T1000 (cell line): ENCODE measurements around the gene TMEM182.

Experiments
- DNase-seq: peaks from one replicate; lab custom pipeline; 2025; ENCODE audit warnings: mixed read lengths; lab: John Stamatoyannopoulos, UW

Gene TMEM182

GRCh38 chr2:102768253-102768652 is 6.4 kb downstream of the TMEM182 start:
- DNase-seq, result no peak

GRCh38 chr2:102768892-102769291 is 7.1 kb downstream of the TMEM182 start:
- DNase-seq, result no peak

GRCh38 chr2:102770506-102770905 is 8.7 kb downstream of the TMEM182 start:
- no peak for DNase-seq

GRCh38 chr2:102771114-102771513 is 9.3 kb downstream of the TMEM182 start:
- no peak for DNase-seq

GRCh38 chr2:102772659-102773058 is 10.8 kb downstream of the TMEM182 start:
- no peak for DNase-seq

- DNase-seq, result no peak
These were observed 11.4 kb downstream of the TMEM182 start for GRCh38 chr2:102773149-102773705.

- no peak for DNase-seq
These were observed 16.4 kb downstream of the TMEM182 start for GRCh38 chr2:102778260-102778659.

GRCh38 chr2:102780467-102780866 is 18.6 kb downstream of the TMEM182 start:
- no peak for DNase-seq

GRCh38 chr2:102782187-102782586 is 20.4 kb downstream of the TMEM182 start:
- no peak for DNase-seq

GRCh38 chr2:102782933-102783332 is 21.1 kb downstream of the TMEM182 start:
- no peak for DNase-seq

GRCh38 chr2:102783506-102784183 is 21.8 kb downstream of the TMEM182 start:
- no peak for DNase-seq

- no peak for DNase-seq
These were observed 23.1 kb downstream of the TMEM182 start for GRCh38 chr2:102784940-102785339.

GRCh38 chr2:102788216-102788884 is 26.5 kb downstream of the TMEM182 start:
- no peak for DNase-seq

- no peak for DNase-seq
These were observed 27.0 kb downstream of the TMEM182 start for GRCh38 chr2:102788885-102789260.

GRCh38 chr2:102789349-102790090 is 27.7 kb downstream of the TMEM182 start:
- no peak for DNase-seq

GRCh38 chr2:102790091-102790455 is 28.2 kb downstream of the TMEM182 start:
- DNase-seq, result no peak

- no peak for DNase-seq
These were observed 30.9 kb downstream of the TMEM182 start for GRCh38 chr2:102792568-102793208.

- DNase-seq, result no peak
These were observed 33.8 kb downstream of the TMEM182 start for GRCh38 chr2:102795641-102796040.

- DNase-seq, result no peak
These were observed 34.5 kb downstream of the TMEM182 start for GRCh38 chr2:102796337-102796736.

- no peak for DNase-seq
These were observed 35.7 kb downstream of the TMEM182 start for GRCh38 chr2:102797486-102797885.

GRCh38 chr2:102798181-102798580 is 36.4 kb downstream of the TMEM182 start:
- DNase-seq, result no peak

GRCh38 chr2:102801098-102801718 is 39.4 kb downstream of the TMEM182 start:
- no peak for DNase-seq
